Measurements from ENCODE around the gene CAST.

DNA sequence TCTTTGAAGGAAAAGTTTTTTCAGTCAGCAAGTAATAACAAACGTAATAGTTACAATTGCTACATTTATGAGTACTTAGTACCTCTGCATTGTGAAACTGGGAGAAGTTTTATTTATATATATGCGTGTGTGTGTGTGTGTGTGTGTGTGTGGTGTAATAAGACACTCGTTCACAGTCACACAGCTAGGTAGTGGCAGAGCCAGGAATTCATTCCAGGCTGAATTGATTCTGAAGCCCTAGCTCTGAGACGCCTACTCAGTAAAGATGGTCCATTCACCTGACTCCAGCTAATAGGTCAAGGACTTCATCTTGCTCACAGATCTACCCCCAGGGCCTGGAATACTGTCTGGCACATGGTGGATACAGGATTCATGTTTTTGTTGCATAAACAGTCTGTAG lies 13.6 kb upstream of the CAST start:
- TF ChIP-seq POLR2A (IDR thresholded peaks at IDR 0.05) = no peak
- TF ChIP-seq, protein P1, sequence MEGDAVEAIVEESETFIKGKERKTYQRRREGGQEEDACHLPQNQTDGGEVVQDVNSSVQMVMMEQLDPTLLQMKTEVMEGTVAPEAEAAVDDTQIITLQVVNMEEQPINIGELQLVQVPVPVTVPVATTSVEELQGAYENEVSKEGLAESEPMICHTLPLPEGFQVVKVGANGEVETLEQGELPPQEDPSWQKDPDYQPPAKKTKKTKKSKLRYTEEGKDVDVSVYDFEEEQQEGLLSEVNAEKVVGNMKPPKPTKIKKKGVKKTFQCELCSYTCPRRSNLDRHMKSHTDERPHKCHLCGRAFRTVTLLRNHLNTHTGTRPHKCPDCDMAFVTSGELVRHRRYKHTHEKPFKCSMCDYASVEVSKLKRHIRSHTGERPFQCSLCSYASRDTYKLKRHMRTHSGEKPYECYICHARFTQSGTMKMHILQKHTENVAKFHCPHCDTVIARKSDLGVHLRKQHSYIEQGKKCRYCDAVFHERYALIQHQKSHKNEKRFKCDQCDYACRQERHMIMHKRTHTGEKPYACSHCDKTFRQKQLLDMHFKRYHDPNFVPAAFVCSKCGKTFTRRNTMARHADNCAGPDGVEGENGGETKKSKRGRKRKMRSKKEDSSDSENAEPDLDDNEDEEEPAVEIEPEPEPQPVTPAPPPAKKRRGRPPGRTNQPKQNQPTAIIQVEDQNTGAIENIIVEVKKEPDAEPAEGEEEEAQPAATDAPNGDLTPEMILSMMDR (IDR thresholded peaks at IDR 0.05) = no peak

All from uterus (tissue), 2 donors.